K562 (cell line): ENCODE measurements around the gene HTT-AS. TPM values are rescaled to one million over a fixed set of nuclear protein-coding genes. Genes with fewer than 3 reads are reported as not detected.

Experiments
- ATAC-seq: fragments of 200-7000 bp; cut with Tn5 transposase; 3 replicates; pipeline ENCODE4 v1.9.1; 2020; ENCODE audit warnings: moderate library complexity
- BruUV-seq: library from RNA; stranded (reverse); fragments of 400-500 nt; replicated peaks from 2 replicates; lab custom pipeline; 2021; lab: Mats Ljungman, UMichigan
- CTCF ChIA-PET: fragments of 300-600 bp; formaldehyde crosslinking; extraction: SDS; loops from one replicate; lab custom pipeline; 2021; ENCODE audit warnings: low intra/inter-chr PET ratio; lab: Yijun Ruan, JAX
- POLR2A ChIA-PET: fragments of 300-600, 350-650 bp; sonication (Branson Sonifier 250); formaldehyde crosslinking; extraction: SDS; loops from one replicate; lab custom pipeline; 2021; ENCODE audit warnings: antibody characterized with exemption, inconsistent platforms; lab: Yijun Ruan, JAX
- DNase-seq, 4 experiments: peaks; one replicate each; pipeline versions ENCODE4 v3.0.0 to v3.0.0-alpha.2; 2011 to 2018; ENCODE audit warnings: low spot score in 3 of 4, mixed read lengths in 3 of 4; ENCODE audit errors: extremely low read depth in 1 of 4
- FAIRE-seq: peaks from 2 replicates; lab custom pipeline; 2011; peaks lifted over from hg19 to GRCh38; lab: Jason Lieb, UNC
- H2AFZ ChIP-seq: 2 replicates; pipeline ENCODE4 v1.6.0; 2011; ENCODE audit warnings: low read depth, low read length, control low read depth, inconsistent platforms
- H3K27ac ChIP-seq: fragments of 200-600 bp; 3 replicates; pipeline ENCODE4 v1.8.0; 2011; ENCODE audit warnings: low read depth, mild to moderate bottlenecking, control low read depth, inconsistent platforms, low read length, moderate library complexity, mixed read lengths; ENCODE audit errors: extremely low read depth
- H3K27me3 ChIP-seq, 2 experiments: fragments of 300-600 bp in 1 of 2; 2 replicates in 1 of 2; 3 replicates in 1 of 2; pipeline versions ENCODE4 v1.6.0 to v1.8.0; 2011; ENCODE audit warnings: inconsistent platforms in 2 of 2, low read length in 2 of 2, mild to moderate bottlenecking in 1 of 2, mixed read lengths in 1 of 2, moderate library complexity in 1 of 2; ENCODE audit not compliant: control insufficient read depth in 2 of 2, insufficient read depth in 2 of 2
- H3K36me3 ChIP-seq: fragments of 300-600 bp; 3 replicates; pipeline ENCODE4 v1.8.0; 2011; ENCODE audit warnings: mild to moderate bottlenecking, low read length, inconsistent platforms; ENCODE audit not compliant: control insufficient read depth, insufficient read depth
- H3K4me1 ChIP-seq, 2 experiments: fragments of 200-600 bp in 1 of 2; replicated peaks in 1 of 2; 2 replicates in 1 of 2; 3 replicates in 1 of 2; pipeline versions ENCODE4 v1.5.1 to v1.8.0; 2011; ENCODE audit warnings: inconsistent platforms in 2 of 2, low read length in 2 of 2, mild to moderate bottlenecking in 1 of 2, mixed read lengths in 1 of 2, moderate library complexity in 1 of 2; ENCODE audit not compliant: control insufficient read depth in 2 of 2, insufficient read depth in 2 of 2
- H3K4me2 ChIP-seq: 2 replicates; pipeline ENCODE4 v1.6.1; 2011; ENCODE audit warnings: low read length, control low read depth, inconsistent platforms, mixed read lengths; ENCODE audit not compliant: insufficient read depth
- H3K4me3 ChIP-seq: fragments of 200-600 bp; sonication (generic), shearing (Covaris generic); 2 replicates; pipeline ENCODE4 v1.5.1; 2016; ENCODE audit warnings: control low read depth, inconsistent platforms
- H3K79me2 ChIP-seq: fragments of 200-600 bp; 3 replicates; pipeline ENCODE4 v1.8.0; 2011; ENCODE audit warnings: low read length, inconsistent platforms; ENCODE audit not compliant: control insufficient read depth, insufficient read depth
- H3K9ac ChIP-seq, 2 experiments: 2 replicates each; pipeline versions ENCODE4 v1.6.0 to v1.6.1; 2011; ENCODE audit warnings: low read depth in 2 of 2, low read length in 2 of 2, control low read depth in 1 of 2, inconsistent platforms in 1 of 2, mild to moderate bottlenecking in 1 of 2, mixed read lengths in 1 of 2; ENCODE audit not compliant: insufficient read depth in 1 of 2
- H3K9me1 ChIP-seq: one replicate; pipeline ENCODE4 v1.6.0; 2011; ENCODE audit warnings: inconsistent platforms, mild to moderate bottlenecking, low read length, moderate library complexity; ENCODE audit not compliant: control insufficient read depth, insufficient read depth
- H3K9me3 ChIP-seq: replicated peaks from 2 replicates; pipeline ENCODE4 v1.5.1; 2011; ENCODE audit warnings: low read depth, low read length, inconsistent platforms; ENCODE audit not compliant: control insufficient read depth, insufficient read depth
- H4K20me1 ChIP-seq: replicated peaks from 2 replicates; pipeline ENCODE4 v1.6.1; 2011; ENCODE audit warnings: low read length, inconsistent platforms, mixed read lengths; ENCODE audit not compliant: control insufficient read depth, insufficient read depth
- E2F3 ChIP-seq: fragments of 250-450 bp; sonication (Bioruptor Pico); IDR thresholded peaks from 2 replicates; pipeline ENCODE4 v1.4.0; 2020; ENCODE audit warnings: mild to moderate bottlenecking
- ELF4 ChIP-seq: fragments of 450-650 bp; formaldehyde crosslinking; IDR thresholded peaks from 2 replicates; pipeline ENCODE4 v1.4.0; 2022; ENCODE audit warnings: missing genetic modification characterization
- ELK1 ChIP-seq: sonication (generic); formaldehyde crosslinking; IDR thresholded peaks from 2 replicates; pipeline ENCODE4 v1.8.1; 2022; ENCODE audit warnings: missing genetic modification reagents
- ETS2 ChIP-seq: IDR thresholded peaks from 2 replicates; pipeline ENCODE4 v1.6.1; 2016; ENCODE audit warnings: borderline replicate concordance, missing genetic modification characterization, mild to moderate bottlenecking, moderate library complexity, missing compliant biosample characterization; ENCODE audit not compliant: poor library complexity, severe bottlenecking
- HNRNPH1 ChIP-seq: fragments of 200-400 bp; formaldehyde crosslinking; optimal IDR thresholded peaks from 2 replicates; pipeline ENCODE3; 2017; ENCODE audit warnings: low read depth, mild to moderate bottlenecking, low read length, moderate library complexity
- NCOR1 ChIP-seq: fragments of 450-650 bp; IDR thresholded peaks from 2 replicates; pipeline ENCODE4 v1.6.1; 2016; ENCODE audit warnings: mild to moderate bottlenecking, moderate library complexity
- POLR2B ChIP-seq: fragments of 450-650 bp; IDR thresholded peaks from 2 replicates; pipeline ENCODE4 v1.6.1; 2018; ENCODE audit warnings: low read depth; ENCODE audit not compliant: partially characterized antibody
- RBBP5 ChIP-seq: fragments of 200-600 bp; sonication (generic); IDR thresholded peaks from 2 replicates; pipeline ENCODE4 v1.6.1; 2012; ENCODE audit warnings: borderline replicate concordance, mild to moderate bottlenecking, low read length, control low read depth, inconsistent platforms; ENCODE audit not compliant: insufficient read depth, poor library complexity, severe bottlenecking
- RBM22 ChIP-seq: fragments of 200-400 bp; formaldehyde crosslinking; IDR thresholded peaks from 2 replicates; pipeline ENCODE4 v1.6.1; 2018; ENCODE audit warnings: low read length, low read depth; ENCODE audit not compliant: poor library complexity, severe bottlenecking
- TRIM28 ChIP-seq: fragments of 450-650 bp; IDR thresholded peaks from 2 replicates; pipeline ENCODE4 v1.6.1; 2017
- ZKSCAN1 ChIP-seq: fragments of 150-350 bp; IDR thresholded peaks from 2 replicates; pipeline ENCODE4 v1.6.1; 2016; ENCODE audit warnings: low read depth, low read length
- ZNF407 ChIP-seq: fragments of 450-650 bp; IDR thresholded peaks from 2 replicates; pipeline ENCODE4 v1.6.1; 2016; ENCODE audit warnings: low read depth
- ZNF445 ChIP-seq: fragments of 250-450 bp; sonication (Bioruptor Pico); IDR thresholded peaks from 2 replicates; pipeline ENCODE4 v1.4.0; 2020; ENCODE audit warnings: low read depth, mild to moderate bottlenecking, moderate library complexity
- ZNF655 ChIP-seq: fragments of 250-450 bp; sonication (Bioruptor Pico); IDR thresholded peaks from 2 replicates; pipeline ENCODE4 v1.5.0; 2021
- WGBS: fragments of 100-300 bp; shearing (Covaris generic); methylation state at CpG from one replicate; pipeline ENCODE4 v1.1.6; 2016; ENCODE audit warnings: low coverage, mixed read lengths; ENCODE audit not compliant: insufficient coverage; ENCODE audit errors: missing lambda C conversion rate; 5-methylcytosine and 5-hydroxymethylcytosine counted together
- in situ Hi-C: fragments of 300-500 bp; cut with MboI; formaldehyde crosslinking; loops from 4 replicates; pipeline ENCODE4 v1.15.0; 2018; ENCODE audit warnings: inconsistent platforms, mixed read lengths
- intact Hi-C: fragments of 100-400 bp; cut with micrococcal nuclease; formaldehyde crosslinking; loops from 2 replicates; pipeline ENCODE4 v1.14.2; 2022
- polyA plus RNA-seq, 8 experiments: library from polyadenylated mRNA; depleted of rRNA in 4 of 8; stranded (reverse) in 5 of 8; unstranded in 3 of 8; fragments of >200 nt; fragmentation: Nextera tagmentation in 2 of 8; fragmentation: Illumina TruSeq in 1 of 8; extraction: Ambion mirVana in 2 of 8; extraction: Trizol in 1 of 8; gene quantifications; 2 replicates each; pipeline versions ENCODE4 v1.2.1 to v1.2.3, GENCODE V29; 2011 to 2014; ENCODE audit warnings: inconsistent platforms in 1 of 8, missing spikeins in 1 of 8
- total RNA-seq, 7 experiments: library from RNA; depleted of rRNA in 6 of 7; stranded (reverse); fragments of >200 nt in 6 of 7; fragmentation: Illumina TruSeq in 2 of 7; extraction: Trizol in 2 of 7; gene quantifications; 2 replicates each; pipeline versions ENCODE4 v1.2.1 to v1.2.3, GENCODE V29; 2011 to 2021; ENCODE audit warnings: low replicate concordance in 1 of 7

Gene HTT-AS
- total and polyA plus RNA-seq, 9 of the 15 experiments (the other 6 are each of a cell fraction or from before 2014, with no cell fraction given), result not detected

GRCh38 chr4:3114377-3114776 lies 40.0 kb upstream of the HTT-AS start:
- Histone ChIP-seq H3K27ac (no peak overlapping the region), H3K9me3 (no peaks in the 10 kb centered on the region), H3K4me2 (no peak overlapping the region), H3K36me3 (peaks cover 51% of the 10 kb centered on the region), H3K4me1 (no peaks in the 10 kb centered on the region), H3K79me2 (no peaks in the 10 kb centered on the region), H3K27me3 (no peaks in the 10 kb centered on the region; a peak in 1 of 5 replicates), H3K9ac (no peak overlapping the region), H2AFZ (no peak overlapping the region), H4K20me1 (no peaks in the 10 kb centered on the region), H3K4me3 (no peak overlapping the region), H3K9me1 (peaks cover 4% of the 10 kb centered on the region)
- in situ Hi-C loops, result no loop called here
- CTCF ChIA-PET, result no interaction called here
- intact Hi-C loops, result no loop called here
- no peak for ATAC-seq
- FAIRE-seq, result no peak
- BruUV-seq, result no TSS peak
- DNase-seq, result no peak
- WGBS, result 94% methylated on average over 6 of the region's 6 CpGs
- POLR2A ChIA-PET, result no interaction called here
- no peak for TF ChIP-seq TRIM28
- TF ChIP-seq HNRNPH1, result no peak
- TF ChIP-seq ELK1 (CRISPR knock-in tag), result no peak
- TF ChIP-seq ZNF655 (CRISPR knock-in tag), result no peak
- TF ChIP-seq ELF4 (CRISPR knock-in tag), result no peak
- TF ChIP-seq NCOR1, result no peak
- no peak for TF ChIP-seq E2F3 (CRISPR knock-in tag)
- no peak for TF ChIP-seq ZNF445 (CRISPR knock-in tag)
- TF ChIP-seq ZNF407, result no peak
- no peak for TF ChIP-seq RBM22
- TF ChIP-seq POLR2B, result no peak
- no peak for TF ChIP-seq ETS2 (tag)
- no peak for TF ChIP-seq ZKSCAN1
- TF ChIP-seq RBBP5, result no peak
